Effector CD4-positive, alpha-beta T cell (primary cell): Measurements from ENCODE around the gene SLC13A3.

Experiments used
- DNase-seq: peaks from one replicate; pipeline ENCODE4 v3.0.0-alpha.2; 2020

The SLC13A3 gene

DNA sequence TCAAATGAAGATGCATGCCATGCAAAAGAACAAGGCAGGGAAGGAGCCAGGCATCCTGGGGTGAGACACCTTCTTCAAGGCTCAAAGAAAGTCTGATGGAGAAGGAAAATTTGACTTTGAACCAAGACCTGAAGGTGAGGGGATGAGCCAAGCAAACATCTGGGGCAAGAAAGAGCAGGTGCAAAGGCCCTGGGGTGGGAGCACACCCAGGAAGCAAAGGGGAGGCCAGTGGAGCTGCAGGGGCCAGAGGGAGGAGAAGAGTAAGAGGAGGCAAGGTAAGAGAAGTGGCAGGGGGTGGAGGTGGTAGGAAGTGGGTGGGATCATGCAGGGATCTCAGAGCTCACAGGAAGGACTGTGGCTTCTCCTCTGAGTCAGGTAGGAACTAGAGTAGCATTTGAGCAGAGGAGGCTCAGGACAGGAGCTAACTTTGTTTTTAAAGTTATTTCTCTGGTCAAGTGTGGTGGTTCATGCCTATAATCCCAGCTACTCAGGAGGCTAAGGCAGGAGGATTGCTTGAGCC, 49.6 kb downstream of the SLC13A3 start:
- no peak for DNase-seq

DNA sequence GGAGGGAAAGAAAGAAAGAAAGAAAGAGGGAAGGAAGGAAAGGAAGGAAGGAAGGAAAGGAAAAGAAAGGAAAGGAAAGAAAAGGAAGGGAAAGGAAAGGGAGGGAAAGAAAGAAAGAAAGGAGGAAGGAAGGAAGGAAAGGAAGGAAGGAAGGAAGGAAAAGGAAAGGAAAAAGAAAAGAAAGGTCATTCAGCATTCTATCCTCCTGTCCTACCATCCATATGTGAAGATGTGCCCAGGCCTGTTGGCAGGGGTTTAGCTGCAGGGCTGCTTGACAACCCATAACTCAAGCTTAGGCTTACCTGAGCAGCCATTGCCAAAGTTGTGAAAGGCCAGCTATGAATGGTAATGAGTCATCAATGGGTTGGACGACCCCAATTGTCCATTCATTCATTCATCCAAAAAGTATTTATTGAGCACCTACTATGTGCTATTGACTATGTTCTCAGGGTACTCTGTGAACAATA, 50.9 kb downstream of the SLC13A3 start:
- no peak for DNase-seq

DNA sequence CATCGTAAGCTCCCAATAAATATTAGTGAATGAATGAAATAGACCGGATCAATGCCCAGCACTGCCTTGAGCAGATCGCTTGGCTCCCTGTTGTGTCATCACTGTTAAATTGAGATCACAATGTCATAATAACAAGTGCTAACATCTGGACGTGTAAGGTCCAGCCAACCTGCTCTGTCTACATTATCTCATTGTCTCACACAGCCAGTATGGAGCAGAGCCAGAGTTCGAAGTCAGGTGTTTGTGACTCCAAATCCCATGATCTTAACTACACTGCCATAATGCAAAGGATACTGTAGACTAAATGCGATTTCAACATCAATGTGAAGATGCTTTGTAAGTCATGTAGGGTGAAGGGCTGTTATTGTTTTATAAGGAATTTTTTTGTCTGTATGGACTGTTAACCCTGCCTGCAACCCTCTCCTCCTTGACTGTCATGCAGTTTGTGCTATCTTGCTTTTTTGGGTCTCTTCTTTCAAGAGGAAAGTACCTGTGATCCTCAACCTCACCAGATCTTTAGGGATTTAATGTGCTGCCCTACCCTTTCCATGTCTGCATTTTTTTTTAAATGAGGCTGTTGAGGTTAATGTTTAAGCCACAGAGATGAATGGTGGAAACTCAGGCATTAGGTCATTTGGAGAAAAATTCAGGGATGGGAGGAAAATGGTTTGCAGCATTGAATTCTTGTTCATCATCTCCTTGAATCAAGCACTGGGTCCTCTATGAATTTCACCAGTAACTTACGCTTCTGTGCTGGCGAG, 51.9 kb downstream of the SLC13A3 start:
- no peak for DNase-seq

DNA sequence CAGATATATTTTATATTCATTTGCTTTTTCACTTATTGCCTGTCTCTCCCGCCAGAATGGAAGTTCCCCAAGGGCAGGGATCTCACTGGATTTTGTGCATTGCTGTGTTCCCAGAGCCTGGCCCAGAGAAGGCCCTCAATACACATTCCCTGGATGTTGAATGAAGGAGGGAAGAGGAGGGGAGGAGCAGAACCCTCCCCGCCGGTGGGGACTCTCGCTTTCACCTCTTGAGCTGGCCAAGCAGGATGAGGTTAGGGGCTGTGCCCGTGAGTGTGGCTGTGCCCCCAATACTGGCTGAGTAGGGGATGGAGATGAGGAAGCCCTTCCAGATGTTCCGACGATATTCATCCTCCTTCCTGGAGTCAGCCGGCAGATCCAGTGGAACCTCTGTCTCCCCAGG, 55.3 kb downstream of the SLC13A3 start:
- no peak for DNase-seq

DNA sequence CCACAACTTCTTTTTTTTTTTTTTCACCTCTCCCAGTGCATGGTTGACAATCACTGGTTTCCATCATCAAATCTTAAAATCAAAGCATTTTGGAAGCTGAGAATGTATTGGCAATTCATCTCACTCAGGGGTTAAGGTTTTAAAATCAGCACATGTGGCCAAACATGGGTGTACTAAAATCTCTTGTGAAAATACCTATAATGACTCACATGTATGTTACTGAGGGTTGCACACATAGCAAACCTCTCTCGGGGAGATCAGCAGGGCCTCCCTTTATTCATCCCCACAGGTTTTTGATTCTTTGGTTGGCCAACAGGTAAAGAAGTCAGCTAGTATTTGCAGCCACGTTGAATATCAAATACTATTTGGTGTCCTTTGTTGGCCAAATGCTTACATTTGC, 56.5 kb downstream of the SLC13A3 start:
- no peak for DNase-seq

DNA sequence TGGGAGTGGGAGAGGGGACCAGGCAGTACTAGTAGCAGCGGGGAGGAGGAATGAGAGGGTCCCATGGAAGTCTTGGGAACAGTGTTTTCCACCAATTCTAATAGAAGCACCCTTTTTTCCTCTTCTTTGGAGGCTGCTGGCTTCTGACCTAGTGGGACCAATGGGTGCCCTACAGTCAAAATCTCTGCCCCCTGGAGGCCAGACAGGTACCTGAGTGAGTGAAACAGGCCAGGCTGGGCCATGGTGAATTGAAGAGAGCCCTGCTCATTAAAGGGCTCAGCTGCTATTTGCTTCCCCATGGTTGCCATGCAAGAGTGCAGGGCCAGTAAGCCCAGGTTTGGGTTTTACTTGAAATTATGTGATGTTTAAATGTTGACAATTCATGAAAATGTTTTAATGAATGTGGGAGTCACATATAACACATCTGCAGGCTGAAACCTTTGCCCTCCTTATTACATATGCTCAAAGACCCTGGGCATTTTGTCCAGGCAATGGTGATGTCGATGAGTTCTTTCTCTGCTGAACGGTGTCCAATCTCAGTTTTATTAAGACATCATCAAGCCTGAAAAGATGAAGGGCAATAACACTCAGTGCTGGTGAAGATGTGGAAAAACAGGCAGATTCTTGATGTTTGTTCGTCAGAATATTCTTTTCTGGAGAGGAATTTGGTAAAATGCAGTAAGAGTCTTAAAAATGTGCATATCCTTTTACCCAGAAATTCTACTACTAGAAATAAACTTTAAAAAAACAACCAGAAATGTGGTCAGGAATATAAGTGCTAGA, 58.5 kb downstream of the SLC13A3 start:
- no peak for DNase-seq

DNA sequence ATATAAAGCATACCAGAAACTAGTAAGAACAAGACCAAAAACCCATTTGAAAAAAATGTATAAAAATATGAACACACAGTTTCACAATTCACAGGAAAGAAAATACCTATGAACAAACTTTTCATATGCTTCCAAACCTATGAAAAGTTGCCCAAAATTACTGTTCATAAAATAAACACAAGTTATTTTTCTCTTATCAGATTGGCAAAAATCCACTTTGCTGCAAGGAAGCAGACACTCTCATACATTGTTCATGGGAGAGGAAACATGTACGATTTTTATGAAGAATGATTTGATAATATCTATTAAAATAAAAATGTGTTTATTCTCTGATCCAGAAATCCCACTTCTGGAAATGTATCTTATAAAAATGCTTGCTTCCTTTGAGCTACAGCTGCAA, 60.8 kb downstream of the SLC13A3 start:
- DNase-seq, result no peak

DNA sequence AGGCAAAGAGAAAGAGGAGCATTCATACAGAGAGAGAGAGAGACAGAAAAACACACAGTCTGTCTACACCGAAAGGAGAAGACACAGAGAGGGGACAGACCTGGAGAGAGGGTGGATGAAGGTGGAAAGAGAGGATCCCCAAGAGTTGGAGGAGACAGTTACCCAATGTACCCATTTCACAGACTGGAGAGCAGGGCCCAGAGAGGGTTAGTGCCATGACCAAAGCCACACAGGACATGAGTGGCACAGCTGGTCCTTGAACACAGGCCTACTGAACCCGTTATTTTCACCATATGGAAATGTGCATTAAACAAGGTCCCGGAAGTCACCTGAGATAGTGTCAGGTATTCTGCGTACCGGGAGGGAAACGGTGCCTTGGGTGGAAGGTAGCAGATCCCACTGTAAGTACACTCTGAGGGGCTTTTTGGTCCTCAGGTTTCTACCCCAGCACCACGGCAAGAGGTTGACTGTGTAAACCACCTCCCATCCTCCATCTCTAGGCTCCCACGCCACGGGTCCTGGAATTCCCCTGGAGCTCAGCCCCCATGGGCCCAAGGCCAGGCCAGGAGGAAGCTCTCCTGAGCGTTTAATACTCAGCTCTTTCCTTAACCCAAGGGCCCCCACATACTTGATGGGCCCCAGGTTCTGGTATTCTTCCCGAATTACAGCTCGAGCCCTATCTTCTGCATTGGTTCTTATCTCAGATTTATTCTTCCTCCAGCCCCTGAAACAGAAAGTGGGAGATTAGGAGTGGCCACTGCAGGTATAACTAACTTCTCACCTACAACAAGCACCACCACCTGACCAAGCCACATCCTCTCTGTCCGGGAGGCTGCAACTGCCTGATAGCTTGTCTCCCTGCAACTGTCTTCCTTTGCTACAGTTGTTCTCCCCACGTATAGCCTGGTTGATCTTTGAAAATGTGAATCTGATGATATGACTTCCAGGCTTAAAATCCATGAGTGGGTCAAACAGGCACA, 62.4 kb downstream of the SLC13A3 start:
- no peak for DNase-seq

DNA sequence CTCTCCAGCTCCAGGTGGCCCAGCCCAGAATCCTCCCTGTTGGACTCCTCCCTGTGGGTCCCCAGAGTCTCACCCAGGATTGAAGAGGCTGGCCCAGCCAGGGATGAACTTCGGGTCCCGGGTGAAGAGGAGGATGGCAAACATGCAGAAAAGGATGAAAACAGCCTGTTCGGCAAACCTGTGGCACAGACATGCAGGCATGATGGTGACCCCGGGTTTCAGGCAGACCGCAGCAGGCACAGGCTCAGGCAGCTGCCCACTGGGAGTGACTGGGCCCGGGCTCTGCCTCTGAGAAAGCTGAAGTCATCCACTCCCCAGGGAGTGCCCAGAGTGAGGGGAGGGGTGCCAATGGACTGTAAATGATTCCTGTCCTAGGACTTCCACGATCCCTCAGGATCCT, 63.3 kb downstream of the SLC13A3 start:
- no peak for DNase-seq

DNA sequence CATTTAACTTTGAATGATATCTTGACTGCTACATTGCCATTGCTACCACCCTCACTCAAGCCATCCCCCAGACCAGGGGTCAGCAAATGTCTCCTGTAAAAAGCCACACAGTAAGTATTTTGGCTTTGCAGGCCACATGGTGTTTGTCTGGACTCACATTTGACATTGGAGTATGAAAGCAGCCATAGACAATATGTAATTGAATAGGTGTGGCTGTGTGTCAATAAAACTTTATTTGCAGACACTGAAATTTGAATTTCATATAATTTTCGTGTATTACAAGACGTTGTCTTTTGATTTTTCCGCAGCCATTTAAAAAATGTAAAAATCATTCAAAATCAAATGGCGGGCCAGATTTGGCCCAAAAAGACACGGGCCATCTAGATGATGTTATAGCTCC, 64.5 kb downstream of the SLC13A3 start:
- no peak for DNase-seq

DNA sequence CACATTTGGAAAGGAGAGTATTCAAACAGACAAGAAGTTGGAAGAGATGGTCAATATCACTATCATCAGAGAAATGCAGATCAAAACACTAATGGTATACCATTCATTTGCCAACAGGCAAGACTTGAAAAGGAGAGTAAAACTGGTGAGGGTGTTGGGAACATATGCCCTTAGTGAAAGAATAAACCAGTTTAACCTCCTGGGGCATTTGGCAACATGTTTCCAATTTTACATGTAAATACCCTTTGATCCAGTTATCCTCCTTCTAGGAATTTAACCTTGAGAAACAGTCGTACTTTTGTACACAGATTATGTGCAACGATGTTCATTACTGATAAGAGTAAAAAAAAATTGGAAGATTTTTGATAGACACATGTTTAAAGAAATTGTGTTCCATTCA, 66.8 kb downstream of the SLC13A3 start:
- no peak for DNase-seq

DNA sequence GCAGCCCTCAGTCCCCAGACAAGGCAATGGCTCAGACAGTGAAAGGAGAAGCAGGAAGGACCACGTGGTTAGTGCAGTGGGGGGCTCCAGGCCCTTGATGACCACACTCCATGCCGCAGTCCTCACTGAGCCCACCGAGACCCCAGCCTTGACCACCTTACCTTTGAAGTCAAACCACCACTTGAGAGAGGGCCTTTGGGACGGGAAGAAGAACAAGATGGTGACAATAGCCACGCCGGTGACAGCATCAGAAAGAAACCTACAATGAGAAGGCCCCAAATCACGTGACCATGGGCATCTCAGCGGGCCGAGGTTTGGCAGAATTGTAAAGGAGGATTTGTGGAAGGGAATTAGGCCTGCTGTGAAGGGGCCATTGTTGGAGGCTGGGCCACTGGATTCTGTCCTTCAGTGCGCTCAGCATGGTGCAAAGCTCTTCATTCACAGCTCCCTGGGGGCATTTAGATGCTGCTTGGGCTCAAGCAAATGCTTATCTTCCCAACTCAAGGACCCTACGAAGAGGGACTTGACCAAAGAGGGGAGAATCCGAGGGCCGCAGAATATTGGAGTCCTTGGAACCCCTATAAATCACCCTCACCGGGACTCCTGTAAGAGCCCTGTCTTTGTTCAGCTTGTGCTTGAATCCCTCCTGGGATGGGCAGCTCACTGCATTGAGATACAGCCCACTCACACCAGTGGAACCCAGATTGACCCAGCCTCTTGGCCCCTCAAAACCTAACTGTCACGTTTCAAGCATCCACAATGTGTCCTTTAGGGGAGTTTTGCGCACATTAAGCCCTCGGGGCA, 67.6 kb downstream of the SLC13A3 start:
- no peak for DNase-seq

DNA sequence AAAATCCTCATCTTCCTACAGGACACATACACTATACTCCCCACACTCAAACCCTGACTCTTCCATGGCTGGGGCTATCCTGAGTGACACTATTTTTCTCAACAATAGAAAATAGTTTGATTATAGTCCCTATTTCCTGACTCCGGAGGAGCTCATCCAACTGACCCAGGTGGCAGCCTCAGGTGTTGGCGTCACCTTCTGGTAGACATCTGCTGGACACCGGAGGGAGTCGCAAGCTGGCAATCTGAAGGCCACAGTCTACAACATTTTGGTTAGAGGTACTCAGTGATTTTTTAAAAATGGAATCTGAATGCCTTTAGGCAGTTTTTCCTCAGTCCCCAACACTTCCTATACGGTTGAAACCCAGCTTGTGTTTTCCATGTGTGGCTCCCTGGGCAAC, 68.6 kb downstream of the SLC13A3 start:
- DNase-seq, result no peak

DNA sequence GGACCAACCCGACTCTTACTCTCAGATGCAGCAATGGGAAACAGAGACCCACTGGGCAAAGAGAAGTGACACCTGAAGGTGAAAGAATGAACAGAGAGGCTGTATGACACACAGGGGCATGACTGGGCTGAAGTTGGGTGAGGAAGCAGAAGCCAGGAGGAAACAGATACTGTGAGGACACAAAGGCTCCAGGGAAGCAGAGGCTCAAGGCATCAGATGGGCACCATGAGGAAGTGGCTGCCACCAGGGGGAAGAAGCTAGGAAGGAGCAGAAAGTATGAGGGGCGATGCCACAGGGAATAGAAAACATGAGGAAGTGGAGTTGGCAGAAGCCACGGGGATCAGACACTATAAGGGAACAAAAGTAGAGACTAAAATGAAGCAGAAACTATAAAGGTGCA, 69.9 kb downstream of the SLC13A3 start:
- DNase-seq, result no peak

DNA sequence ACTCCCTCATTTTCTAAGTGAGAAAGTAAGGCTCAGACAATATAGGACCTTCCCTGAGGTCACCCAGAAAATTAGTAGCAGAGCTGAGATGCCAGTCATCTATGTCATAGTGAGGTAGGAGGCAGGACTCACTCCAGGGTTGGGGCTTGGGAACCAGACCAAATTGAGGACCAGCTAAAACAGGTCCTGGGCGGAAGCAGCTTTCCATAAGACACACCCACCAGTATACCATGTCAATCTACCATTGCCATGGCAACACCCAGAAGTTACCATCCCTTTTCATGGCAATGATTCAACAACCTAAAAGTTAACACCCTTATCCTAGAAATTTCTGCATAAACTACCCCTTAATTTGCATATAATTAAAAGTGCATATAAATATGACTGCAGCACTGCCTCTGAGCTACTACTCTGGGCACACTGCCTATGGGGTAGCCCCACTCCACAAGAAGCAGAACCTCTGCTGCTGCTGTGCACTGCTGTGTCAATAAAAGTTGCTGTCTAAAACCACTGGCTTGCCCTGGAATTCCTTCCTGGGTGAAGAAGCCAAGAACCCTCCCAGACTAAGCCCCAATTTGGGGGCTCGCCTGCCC, 70.5 kb downstream of the SLC13A3 start:
- no peak for DNase-seq

DNA sequence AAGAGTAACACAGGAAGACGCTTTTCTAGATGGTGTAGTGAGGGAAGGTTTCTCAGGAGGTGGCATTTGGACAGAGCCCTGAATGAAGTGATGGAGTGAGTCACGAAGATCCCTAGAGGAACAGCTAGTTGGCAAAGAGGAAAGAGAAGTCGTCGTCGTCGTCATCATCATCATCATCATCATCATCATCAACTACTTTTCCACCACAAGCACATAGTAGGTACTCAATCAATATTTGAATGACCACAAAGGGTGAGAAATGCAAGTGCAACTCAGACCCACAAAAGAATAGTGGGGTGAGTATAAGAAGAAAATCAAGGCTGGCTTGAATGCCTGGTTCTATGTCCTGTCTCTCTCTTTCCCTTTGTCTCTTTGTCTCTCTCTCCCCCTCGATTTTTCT, 72.5 kb downstream of the SLC13A3 start:
- no peak for DNase-seq

DNA sequence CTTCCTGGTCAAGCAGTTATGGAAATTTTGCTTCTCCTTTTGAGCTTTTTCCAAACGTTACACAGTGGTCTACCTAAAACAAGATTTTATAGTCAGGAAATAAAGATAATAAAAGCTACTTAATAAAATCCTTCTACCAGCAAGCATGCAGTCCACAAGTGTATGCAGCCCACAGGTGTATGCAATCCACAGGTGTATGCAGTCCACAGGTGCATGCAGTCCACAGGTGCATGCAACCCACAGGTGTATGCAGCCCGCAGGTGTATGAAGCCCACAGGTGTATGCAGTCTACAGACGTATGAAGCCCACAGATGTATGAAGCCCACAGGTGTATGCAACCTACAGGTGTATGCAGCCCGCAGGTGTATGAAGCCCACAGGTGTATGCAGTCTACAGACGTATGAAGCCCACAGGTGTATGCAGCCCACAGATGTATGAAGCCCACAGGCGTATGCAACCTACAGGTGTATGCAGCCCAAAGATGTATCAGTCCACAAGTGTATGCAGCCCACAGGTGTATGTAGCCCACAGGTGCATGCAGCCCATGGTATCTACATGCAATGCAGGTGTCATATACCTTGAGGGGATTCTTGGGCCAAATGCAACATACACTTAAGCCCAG, 74.4 kb downstream of the SLC13A3 start:
- no peak for DNase-seq

DNA sequence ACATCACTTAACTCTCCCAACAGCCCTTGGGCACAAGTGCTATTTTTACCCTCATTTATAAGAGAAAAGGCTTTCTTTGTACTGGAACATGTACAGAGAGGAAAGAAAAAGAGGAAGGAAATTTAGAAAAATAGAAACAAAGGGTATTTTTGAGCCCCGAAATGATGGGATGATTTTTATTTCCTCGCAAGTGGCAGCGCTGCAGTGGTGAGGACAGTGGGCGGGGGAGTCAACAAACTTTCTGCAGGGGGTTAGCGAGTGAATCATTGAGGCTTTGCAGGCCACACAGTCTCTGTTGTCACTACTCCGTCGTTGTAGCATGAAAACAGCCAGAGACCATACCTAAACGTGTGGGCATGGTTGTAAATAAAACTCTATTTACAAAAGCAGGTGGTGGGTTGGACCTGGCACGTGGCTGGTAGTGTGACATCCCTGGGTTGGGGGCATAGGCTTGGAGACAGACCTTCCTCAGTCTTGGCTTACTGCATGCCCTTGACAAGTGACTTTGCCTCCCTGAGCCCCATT, 75.3 kb downstream of the SLC13A3 start:
- no peak for DNase-seq

DNA sequence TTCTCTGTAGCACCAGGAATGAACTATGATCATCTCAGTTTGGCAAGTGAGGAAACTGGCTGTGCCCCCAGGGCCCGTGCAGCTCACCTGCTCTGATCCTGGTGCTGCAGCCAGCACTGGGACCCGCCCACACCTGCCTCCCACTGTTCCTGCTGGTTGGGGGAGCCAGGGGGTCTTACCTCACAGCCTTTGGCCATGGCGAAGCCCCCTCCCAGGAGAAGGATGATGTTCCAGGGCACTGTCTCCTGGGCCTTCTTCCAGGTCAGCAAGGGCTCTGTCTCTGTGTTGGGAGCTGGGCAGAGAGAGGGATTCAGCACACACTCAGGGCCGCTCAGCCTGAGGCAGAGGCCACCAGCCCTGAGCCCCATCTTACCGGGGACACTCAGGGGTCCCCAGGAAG, 75.9 kb downstream of the SLC13A3 start:
- DNase-seq, result no peak

DNA sequence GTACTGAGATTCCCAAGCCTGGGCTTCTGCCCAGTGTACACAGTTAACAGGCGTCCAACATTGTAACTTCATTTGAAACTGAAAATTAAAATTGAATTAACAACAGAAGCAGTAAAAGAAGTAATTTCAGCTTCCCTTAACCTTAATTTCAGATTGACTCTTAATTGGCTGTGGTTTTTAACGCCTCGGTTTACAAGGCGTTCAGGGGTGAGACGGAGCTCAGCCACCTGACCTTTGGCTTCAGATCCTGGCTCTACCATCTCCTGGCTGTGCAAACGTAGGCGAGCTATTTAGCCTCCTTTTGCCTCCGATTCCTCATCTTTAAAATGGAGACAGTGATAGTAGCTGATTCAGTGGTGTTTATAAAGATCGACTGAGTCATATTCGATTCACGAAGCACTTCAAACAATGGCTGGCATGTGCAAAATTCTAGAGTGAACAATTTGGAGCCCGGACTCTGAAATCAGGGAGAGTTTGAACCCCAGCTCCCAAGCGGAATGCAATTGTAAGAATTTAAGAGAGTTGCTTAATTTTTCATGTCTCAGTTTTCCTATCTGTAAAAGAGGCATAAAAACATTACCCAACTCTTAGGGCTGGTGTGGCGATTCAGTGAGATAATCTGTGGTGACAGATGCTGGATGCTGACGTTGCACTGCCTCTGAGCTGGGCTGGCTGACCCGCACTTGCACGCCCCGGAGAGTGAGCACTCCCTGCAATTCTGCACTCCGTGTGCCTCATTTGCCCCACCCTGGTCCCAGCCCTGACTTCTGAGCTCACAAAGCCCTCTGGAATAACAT, 77.3 kb downstream of the SLC13A3 start:
- no peak for DNase-seq
